Activated T-helper 17 cell treated with anti-CD3 and anti-CD28 coated beads, Interleukin-2, amount 50 U/mL, for 72 hours (primary cell): ENCODE measurements around the gene SPRYD7. TPM values are rescaled to one million over a fixed set of nuclear protein-coding genes. Genes with fewer than 3 reads are reported as not detected.

ENCODE experiments used
- ATAC-seq: fragments of 150-1000 bp; cut with Tn5 transposase; replicated peaks from 2 replicates; pipeline ENCODE4 v1.10.0; 2021; ENCODE audit warnings: mild to moderate bottlenecking, moderate library complexity
- H3K27ac Mint-ChIP-seq: one replicate; pipeline ENCODE4 v1.8.0; 2022; ENCODE audit warnings: mixed read lengths
- H3K27me3 Mint-ChIP-seq: one replicate; pipeline ENCODE4 v1.8.0; 2022; ENCODE audit warnings: mixed read lengths
- H3K36me3 Mint-ChIP-seq: one replicate; pipeline ENCODE4 v1.8.0; 2022; ENCODE audit warnings: low read depth, mild to moderate bottlenecking, mixed read lengths
- H3K4me1 Mint-ChIP-seq: one replicate; pipeline ENCODE4 v1.8.0; 2022; ENCODE audit warnings: mixed read lengths
- H3K4me3 Mint-ChIP-seq: one replicate; pipeline ENCODE4 v1.8.0; 2022; ENCODE audit warnings: mild to moderate bottlenecking, mixed read lengths
- H3K9me3 Mint-ChIP-seq: one replicate; pipeline ENCODE4 v1.8.0; 2022; ENCODE audit warnings: mixed read lengths
- total RNA-seq, 2 donors: library from RNA; stranded (reverse); gene quantifications; one replicate each; pipeline ENCODE4 v1.2.3, GENCODE V29; 2022

SPRYD7 gene
- total RNA-seq, 2 donors from 2014 or later = 3.6 to 5.3 TPM

DNA sequence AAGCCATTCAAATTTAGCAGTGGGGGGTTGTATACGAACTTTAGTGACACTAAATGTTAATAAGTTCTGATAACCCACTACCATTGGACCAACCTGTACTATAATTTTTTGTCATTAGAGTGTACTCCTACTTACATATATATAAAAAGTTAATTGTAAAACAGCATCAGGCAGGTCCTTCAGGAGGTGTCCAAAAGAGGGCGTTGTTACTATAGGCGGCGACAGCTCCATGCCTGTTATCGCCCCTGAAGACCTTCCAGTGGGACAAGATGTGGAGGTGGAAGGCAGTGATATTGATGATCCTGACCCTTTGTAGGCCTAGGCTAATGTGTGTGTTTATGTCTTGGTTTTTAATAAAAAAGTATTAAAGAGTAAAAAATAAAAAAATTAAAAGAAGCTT lies 27.5 kb downstream of the SPRYD7 start:
- Mint-ChIP-seq H3K4me3 (no peak overlapping the region), H3K27me3 (no peaks in the 10 kb centered on the region), H3K9me3 (no peaks in the 10 kb centered on the region), H3K4me1 (no peaks in the 10 kb centered on the region), H3K27ac (no peak overlapping the region), H3K36me3 (no peaks in the 10 kb centered on the region)
- ATAC-seq = no peak

DNA sequence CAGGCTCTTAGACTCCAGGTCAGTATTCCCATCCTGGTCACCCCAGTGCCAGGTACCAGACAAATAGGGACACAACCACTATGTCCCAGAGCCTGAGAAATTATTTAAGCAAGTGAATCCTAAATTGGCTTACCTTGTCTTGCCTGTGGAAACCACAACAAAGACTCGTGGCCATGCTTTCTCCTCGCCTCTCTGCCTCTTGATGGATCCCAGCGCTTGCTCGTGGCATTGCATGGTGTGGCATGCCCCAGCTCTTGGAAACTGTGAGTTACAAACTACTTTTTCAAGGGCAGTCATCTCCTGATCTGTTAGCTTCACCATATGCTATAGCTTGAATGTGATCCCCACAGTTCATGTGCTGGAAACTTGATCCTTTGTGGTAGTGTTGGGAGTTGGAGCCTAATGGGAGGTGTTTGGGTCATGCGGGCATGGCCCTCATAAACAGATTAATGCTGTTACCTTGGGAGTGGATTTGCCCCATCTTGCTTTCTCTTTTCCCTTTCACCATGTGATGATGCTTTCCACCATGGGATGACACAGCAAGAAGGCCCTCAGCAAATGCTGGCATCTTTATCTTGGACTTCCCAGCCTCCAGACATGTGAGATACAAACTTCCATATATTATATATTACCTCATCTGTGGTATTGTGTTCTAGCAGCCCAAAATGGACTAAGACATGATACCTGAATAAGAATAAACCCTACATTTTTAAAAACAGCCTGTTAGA lies 31.2 kb downstream of the SPRYD7 start:
- no peaks in the 10 kb centered on the region for H3K4me1 Mint-ChIP-seq
- no peak overlapping the region for H3K27ac Mint-ChIP-seq
- no peak overlapping the region for H3K4me3 Mint-ChIP-seq
- H3K27me3 Mint-ChIP-seq = no peaks in the 10 kb centered on the region
- H3K36me3 Mint-ChIP-seq = no peaks in the 10 kb centered on the region
- no peaks in the 10 kb centered on the region for H3K9me3 Mint-ChIP-seq
- ATAC-seq = no peak

DNA sequence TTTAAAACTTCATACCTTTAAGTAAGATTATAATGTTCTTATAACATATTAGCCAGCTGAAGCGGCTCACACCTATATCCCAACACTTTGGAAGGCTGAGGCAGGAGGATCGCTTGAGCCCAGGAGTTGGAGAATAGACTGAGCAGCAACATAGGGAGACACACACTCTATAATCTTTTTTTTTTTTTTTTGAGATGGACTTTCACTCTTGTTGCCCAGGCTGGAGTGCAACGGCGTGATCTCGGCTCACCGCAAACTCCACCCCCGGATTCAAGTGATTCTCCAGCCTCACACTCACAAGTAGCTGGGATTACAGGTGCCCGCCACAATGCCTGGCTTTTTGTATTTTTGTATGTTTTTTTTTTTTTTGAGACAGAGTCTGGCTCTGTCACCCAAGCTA lies 37.3 kb downstream of the SPRYD7 start:
- peaks cover 6% of the 10 kb centered on the region for H3K27me3 Mint-ChIP-seq
- no peak overlapping the region for H3K27ac Mint-ChIP-seq
- no peak for ATAC-seq
- no peaks in the 10 kb centered on the region for H3K9me3 Mint-ChIP-seq
- H3K4me3 Mint-ChIP-seq = no peak overlapping the region
- H3K36me3 Mint-ChIP-seq = no peaks in the 10 kb centered on the region
- no peaks in the 10 kb centered on the region for H3K4me1 Mint-ChIP-seq

DNA sequence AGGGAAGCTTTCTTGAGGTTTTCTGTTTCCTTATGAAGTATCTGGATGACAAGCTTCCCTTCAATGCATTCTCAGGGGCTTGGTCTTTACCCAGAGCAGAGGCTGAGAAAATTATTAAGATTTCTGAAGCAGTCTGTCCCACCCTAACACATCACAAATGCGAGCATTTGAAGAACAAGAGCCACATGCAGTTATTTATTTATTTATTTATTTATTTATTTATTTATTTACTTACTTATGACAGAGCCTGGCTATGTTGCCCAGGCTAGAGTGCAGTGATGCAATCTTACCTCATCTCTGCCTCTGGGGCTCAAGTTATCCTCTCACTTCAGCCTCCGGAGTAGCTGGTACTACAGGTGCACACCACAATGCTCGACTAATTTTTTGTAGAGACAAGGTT lies 38.4 kb downstream of the SPRYD7 start:
- no peaks in the 10 kb centered on the region for H3K9me3 Mint-ChIP-seq
- ATAC-seq = no peak
- H3K4me3 Mint-ChIP-seq = no peak overlapping the region
- H3K27me3 Mint-ChIP-seq = peaks cover 6% of the 10 kb centered on the region
- no peak overlapping the region for H3K27ac Mint-ChIP-seq
- no peaks in the 10 kb centered on the region for H3K36me3 Mint-ChIP-seq
- H3K4me1 Mint-ChIP-seq = no peaks in the 10 kb centered on the region

DNA sequence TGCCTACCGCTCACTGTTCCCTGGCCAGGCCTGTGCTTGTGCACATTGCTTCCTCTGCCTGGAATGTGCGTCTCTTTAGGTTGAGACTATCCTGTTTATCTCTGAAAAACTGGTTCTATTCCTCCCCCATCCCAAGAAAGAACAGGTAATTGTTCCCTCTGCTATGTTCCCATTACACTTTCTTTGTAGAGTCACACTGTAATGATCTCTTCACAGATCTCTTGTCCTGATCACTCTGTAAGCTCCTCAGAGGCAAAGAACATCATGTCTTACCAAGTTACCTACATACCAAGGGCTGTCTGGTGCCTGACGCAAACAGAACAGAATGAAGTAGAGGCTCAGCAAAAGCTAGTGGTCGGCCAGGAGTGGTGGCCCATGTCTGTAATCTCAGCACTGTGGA lies 40.3 kb downstream of the SPRYD7 start:
- no peaks in the 10 kb centered on the region for H3K36me3 Mint-ChIP-seq
- H3K9me3 Mint-ChIP-seq = no peaks in the 10 kb centered on the region
- H3K4me1 Mint-ChIP-seq = no peaks in the 10 kb centered on the region
- H3K27ac Mint-ChIP-seq = no peak overlapping the region
- H3K4me3 Mint-ChIP-seq = no peak overlapping the region
- H3K27me3 Mint-ChIP-seq = peaks cover 6% of the 10 kb centered on the region
- ATAC-seq = no peak

DNA sequence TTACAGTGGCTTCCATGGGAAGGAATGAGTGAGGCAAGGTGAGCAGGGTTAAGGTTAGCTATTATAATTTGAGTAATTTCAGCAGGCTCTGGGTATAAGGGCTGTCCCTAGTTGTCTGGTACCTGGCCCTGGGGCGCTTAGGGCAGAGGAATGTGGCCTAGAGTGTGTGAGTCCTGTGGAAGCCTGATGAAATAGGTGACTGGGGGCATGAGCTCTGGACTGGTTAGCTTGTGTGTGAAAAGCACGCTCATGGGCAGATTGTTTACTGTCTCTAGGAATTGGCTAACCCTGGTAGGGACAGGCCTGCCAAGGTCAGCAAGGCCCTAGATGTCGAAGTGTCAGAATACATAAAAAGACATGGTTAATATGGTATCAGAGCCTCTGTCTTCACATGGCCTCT lies 42.5 kb downstream of the SPRYD7 start:
- no peaks in the 10 kb centered on the region for H3K4me1 Mint-ChIP-seq
- H3K27ac Mint-ChIP-seq = no peak overlapping the region
- no peaks in the 10 kb centered on the region for H3K9me3 Mint-ChIP-seq
- peaks cover 6% of the 10 kb centered on the region for H3K27me3 Mint-ChIP-seq
- H3K4me3 Mint-ChIP-seq = no peak overlapping the region
- H3K36me3 Mint-ChIP-seq = no peaks in the 10 kb centered on the region
- no peak for ATAC-seq

DNA sequence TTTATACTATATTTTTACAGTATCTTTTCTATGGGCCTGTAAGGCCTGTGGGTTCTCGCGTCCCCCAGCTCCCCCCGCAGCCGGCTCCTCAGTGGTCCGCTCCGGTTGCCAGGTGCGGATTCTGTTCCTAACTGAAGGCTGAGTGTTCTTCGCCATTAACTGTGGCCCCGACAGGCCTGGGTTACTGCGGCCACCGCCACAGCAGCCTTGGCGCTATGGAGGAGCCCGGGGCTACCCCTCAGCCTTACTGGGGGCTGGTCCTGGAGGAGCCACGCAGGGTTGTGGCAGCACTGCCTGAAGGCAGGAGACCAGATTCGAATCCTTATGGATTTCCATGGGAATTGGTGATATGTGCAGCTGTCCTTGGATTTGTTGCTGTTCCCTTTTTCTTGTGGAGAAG lies 45.8 kb downstream of the SPRYD7 start:
- no peaks in the 10 kb centered on the region for H3K27me3 Mint-ChIP-seq
- no peaks in the 10 kb centered on the region for H3K36me3 Mint-ChIP-seq
- no peak for ATAC-seq
- H3K9me3 Mint-ChIP-seq = no peaks in the 10 kb centered on the region
- H3K4me3 Mint-ChIP-seq = no peak overlapping the region
- H3K27ac Mint-ChIP-seq = no peak overlapping the region
- no peaks in the 10 kb centered on the region for H3K4me1 Mint-ChIP-seq

DNA sequence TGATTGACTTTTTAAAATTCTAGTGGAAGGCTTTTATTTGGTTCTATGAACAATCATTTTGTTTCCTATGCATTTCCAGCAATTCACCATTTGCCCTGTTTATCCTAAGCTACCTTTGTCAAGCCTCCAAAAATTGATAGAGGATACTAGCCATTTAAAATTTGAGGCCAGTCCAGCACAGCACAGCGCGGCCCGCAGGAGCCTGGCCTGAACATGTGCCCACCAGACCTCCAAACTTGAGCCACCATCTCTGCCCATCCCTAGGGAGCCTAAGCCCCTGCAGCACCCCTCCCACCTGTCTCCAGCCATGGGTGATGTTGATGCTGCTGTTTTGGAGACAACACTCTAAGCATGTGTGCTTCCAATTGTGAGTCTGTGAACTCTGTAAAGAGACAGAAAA lies 57.5 kb downstream of the SPRYD7 start:
- Mint-ChIP-seq H3K27ac (no peak overlapping the region), H3K4me3 (no peak overlapping the region), H3K9me3 (peaks cover 14% of the 10 kb centered on the region), H3K36me3 (no peaks in the 10 kb centered on the region), H3K4me1 (no peaks in the 10 kb centered on the region), H3K27me3 (peaks cover 28% of the 10 kb centered on the region)
- ATAC-seq = no peak

DNA sequence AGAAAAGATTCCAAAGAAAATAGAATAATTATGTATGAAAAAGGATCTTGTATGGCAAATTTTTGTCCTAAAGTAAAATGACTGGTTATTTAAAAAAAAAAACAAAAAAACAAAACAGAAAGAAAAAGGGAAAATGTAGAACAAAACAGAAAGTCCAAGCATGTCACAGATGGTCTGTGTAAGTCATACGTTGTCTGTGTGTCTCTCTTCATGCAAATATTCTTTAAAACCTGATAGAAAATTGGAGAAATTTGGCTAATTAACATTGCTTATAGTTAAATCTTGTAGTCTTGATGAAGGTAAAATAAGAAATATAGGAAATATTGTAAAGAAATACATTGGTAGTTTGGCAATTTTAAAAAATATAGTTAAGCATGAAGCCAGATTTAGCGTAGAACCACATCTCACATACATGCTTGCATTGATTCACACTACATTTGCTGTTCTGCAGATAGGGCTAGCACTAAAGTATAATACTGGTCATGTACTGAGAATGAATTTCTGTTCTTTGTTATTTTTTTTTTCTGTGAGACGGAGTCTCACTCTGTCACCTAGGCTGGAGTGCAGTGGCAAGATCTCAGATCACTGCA lies 58.4 kb downstream of the SPRYD7 start:
- no peaks in the 10 kb centered on the region for H3K4me1 Mint-ChIP-seq
- H3K27ac Mint-ChIP-seq = no peak overlapping the region
- H3K36me3 Mint-ChIP-seq = no peaks in the 10 kb centered on the region
- ATAC-seq = no peak
- H3K4me3 Mint-ChIP-seq = no peak overlapping the region
- peaks cover 14% of the 10 kb centered on the region for H3K9me3 Mint-ChIP-seq
- H3K27me3 Mint-ChIP-seq = peaks cover 23% of the 10 kb centered on the region

DNA sequence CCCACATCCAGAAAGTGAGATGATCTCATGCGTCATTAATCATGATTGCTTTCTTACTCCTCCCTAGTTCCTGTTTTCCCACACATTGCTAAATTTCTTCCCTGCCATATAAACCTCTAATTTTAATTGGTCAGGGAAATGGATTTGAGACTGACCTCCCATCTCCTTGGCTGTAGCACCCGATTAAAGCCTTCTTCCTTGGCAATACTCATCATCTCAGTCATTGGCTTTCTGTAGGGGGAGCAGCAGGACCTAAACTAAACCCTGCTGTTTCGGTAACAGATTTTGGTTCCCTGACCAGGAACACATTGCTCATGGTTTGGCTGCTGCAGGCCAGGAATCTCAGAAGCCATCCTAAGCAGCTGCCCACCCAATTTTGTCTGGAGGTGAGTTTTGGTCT lies 61.7 kb downstream of the SPRYD7 start:
- Mint-ChIP-seq H3K27me3 (peaks cover 12% of the 10 kb centered on the region), H3K9me3 (peaks cover 14% of the 10 kb centered on the region), H3K4me1 (no peaks in the 10 kb centered on the region), H3K36me3 (no peaks in the 10 kb centered on the region), H3K27ac (no peak overlapping the region), H3K4me3 (no peak overlapping the region)
- ATAC-seq = no peak

DNA sequence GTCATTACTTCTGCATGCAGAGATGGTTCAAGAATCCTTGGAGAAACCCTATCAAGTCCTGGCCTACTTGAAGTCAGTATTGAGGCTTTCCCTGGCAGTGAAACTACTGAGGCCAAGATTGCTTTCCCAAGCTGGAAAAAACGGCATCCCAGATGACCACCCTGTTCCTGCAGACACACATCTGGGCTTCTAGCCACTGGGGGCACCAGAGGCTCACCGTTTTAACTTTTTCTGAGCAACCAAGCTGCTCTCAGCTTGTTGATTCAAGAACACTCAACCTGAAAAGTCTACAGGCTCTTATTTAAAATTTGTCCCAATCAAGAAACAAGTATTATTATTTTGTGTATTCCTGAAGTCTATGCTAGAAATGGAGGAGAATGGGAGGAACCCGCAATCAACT lies 66.6 kb downstream of the SPRYD7 start:
- H3K36me3 Mint-ChIP-seq = no peaks in the 10 kb centered on the region
- no peak for ATAC-seq
- H3K4me1 Mint-ChIP-seq = no peaks in the 10 kb centered on the region
- H3K27ac Mint-ChIP-seq = no peak overlapping the region
- H3K27me3 Mint-ChIP-seq = no peaks in the 10 kb centered on the region
- H3K4me3 Mint-ChIP-seq = no peak overlapping the region
- peaks cover 3% of the 10 kb centered on the region for H3K9me3 Mint-ChIP-seq

DNA sequence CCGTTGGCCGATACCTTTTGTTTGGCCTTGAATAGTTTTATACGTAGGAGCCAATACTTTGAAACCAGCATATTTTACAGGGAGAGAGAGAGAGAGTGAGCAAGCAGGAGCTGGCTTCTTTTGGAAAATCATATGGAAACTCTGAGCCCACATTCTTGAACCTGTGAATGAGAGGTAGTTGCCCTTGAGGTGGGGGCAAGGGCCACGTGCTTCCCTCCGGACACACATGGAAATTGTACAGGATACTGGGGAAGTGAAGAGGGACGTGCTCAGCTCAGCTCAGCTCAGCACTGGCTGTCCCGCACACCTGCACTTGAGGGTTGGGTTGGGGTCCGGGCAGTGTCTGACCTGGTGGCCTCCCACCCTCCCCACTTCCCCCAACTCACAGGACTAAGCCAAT lies 68.3 kb downstream of the SPRYD7 start:
- Mint-ChIP-seq H3K4me3 (no peak overlapping the region), H3K4me1 (peaks cover 5% of the 10 kb centered on the region), H3K27ac (no peak overlapping the region), H3K27me3 (peaks cover 8% of the 10 kb centered on the region), H3K9me3 (peaks cover 6% of the 10 kb centered on the region), H3K36me3 (no peaks in the 10 kb centered on the region)
- no peak for ATAC-seq

DNA sequence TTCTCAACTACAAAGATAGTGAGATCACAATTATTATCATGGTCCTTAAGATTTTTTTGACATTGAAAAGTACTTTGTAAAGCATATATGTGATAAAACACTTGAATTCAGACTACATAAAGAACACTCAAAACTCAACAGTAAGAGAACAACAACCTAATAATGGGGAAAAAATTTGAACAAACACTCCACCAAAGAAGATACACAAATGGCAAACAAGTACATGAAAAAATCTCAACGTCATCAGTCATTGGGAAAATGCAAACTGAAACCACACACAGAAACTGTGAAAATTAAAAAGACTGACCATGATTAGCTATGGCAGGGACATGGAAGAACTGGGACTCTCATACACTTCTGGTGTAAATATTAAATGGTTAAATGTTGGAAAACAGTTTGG lies 70.9 kb downstream of the SPRYD7 start:
- no peaks in the 10 kb centered on the region for H3K36me3 Mint-ChIP-seq
- H3K27ac Mint-ChIP-seq = no peak overlapping the region
- H3K27me3 Mint-ChIP-seq = peaks cover 8% of the 10 kb centered on the region
- H3K9me3 Mint-ChIP-seq = peaks cover 6% of the 10 kb centered on the region
- ATAC-seq = no peak
- H3K4me1 Mint-ChIP-seq = peaks cover 5% of the 10 kb centered on the region
- no peak overlapping the region for H3K4me3 Mint-ChIP-seq

DNA sequence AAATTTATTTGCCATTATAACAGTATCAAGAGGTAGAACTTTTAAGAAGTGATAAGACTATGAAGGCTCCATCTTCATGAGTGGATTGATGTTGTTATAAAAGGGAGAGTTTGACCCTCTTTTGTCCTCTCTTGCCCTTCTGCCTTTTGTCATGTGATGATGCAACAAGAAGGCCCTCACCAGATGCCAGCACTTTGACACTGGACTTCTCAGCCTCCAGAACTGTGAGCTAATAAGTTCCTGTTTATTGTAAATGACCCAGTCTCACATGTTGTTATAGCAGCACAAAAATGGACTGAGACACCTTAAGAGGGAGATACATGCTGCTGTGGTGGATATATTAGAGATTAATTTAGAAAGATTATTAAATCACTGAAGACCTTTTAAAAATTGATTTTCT lies 71.6 kb downstream of the SPRYD7 start:
- Mint-ChIP-seq H3K27me3 (peaks cover 8% of the 10 kb centered on the region), H3K4me3 (no peak overlapping the region), H3K27ac (no peak overlapping the region), H3K4me1 (peaks cover 5% of the 10 kb centered on the region), H3K36me3 (no peaks in the 10 kb centered on the region), H3K9me3 (peaks cover 6% of the 10 kb centered on the region)
- ATAC-seq = no peak
